Measurements from ENCODE around the gene MRPL55. TPM values are rescaled to one million over a fixed set of nuclear protein-coding genes. Genes with fewer than 3 reads are reported as not detected.

The MRPL55 gene
- total and polyA plus RNA-seq, 2 of the 13 experiments (the other 11 are each of a cell fraction or from before 2014, with no cell fraction given), result 58.6 to 92.9 TPM

GRCh38 chr1:228082918-228083870 lies 25.9 kb downstream of the MRPL55 start (continued):
- TF ChIP-seq ZNF318 (CRISPR knock-in tag; IDR thresholded peaks at IDR 0.05), result no peak
- TF ChIP-seq ZNF260 (CRISPR knock-in tag; IDR thresholded peaks at IDR 0.05; ENCODE audit: borderline replicate concordance, low read depth), result no peak
- no peak for TF ChIP-seq ATM (IDR thresholded peaks at IDR 0.05; ENCODE audit: borderline replicate concordance)
- no peak for TF ChIP-seq DNMT3B (CRISPR knock-in tag; conservative IDR thresholded peaks at IDR 0.05)
- TF ChIP-seq TEF (CRISPR knock-in tag; IDR thresholded peaks at IDR 0.05), result no peak
- TF ChIP-seq ZNF564 (CRISPR knock-in tag; IDR thresholded peaks at IDR 0.05), result no peak; the same call in 1 of the 2 replicates
- peak; percentile 73 for TF ChIP-seq ARID4A (CRISPR knock-in tag; IDR thresholded peaks at IDR 0.05; ENCODE audit: borderline replicate concordance)
- TF ChIP-seq ZKSCAN5 (CRISPR knock-in tag; IDR thresholded peaks at IDR 0.05), result no peak
- no peak for TF ChIP-seq ZNF546 (CRISPR knock-in tag; conservative IDR thresholded peaks at IDR 0.05)
- TF ChIP-seq SNAPC5 (CRISPR knock-in tag; IDR thresholded peaks at IDR 0.05; ENCODE audit: borderline replicate concordance), result no peak

Data from HepG2 (cell line).